IMR-90 (cell line): ENCODE results near the gene CHRNA5. TPM values are rescaled to one million over a fixed set of nuclear protein-coding genes. Genes with fewer than 3 reads are reported as not detected.

Experiments
- ATAC-seq: fragments of 200-7000 bp; cut with Tn5 transposase; 2 replicates; pipeline ENCODE4 v1.9.1; 2020; ENCODE audit warnings: low read depth, mild to moderate bottlenecking, moderate library complexity
- BruUV-seq: library from RNA; stranded (reverse); fragments of 400-500 nt; replicated peaks from 2 replicates; lab custom pipeline; 2021; lab: Mats Ljungman, UMichigan
- CTCF ChIA-PET: fragments of 300-600 bp; formaldehyde crosslinking; extraction: SDS; loops from one replicate; lab custom pipeline; 2021; ENCODE audit warnings: antibody characterized with exemption; lab: Yijun Ruan, JAX
- POLR2A ChIA-PET: fragments of 300-600 bp; sonication (Branson Sonifier 250); formaldehyde crosslinking; loops from one replicate; lab custom pipeline; 2022; ENCODE audit warnings: antibody characterized with exemption; ENCODE audit not compliant: unreplicated experiment; lab: Charles Lee
- DNase-seq: peaks from one replicate; pipeline ENCODE4 v3.0.0; 2013
- H2AFZ ChIP-seq: replicated peaks from 2 replicates; pipeline ENCODE3; 2013; ENCODE audit warnings: low read length, mild to moderate bottlenecking; ENCODE audit not compliant: poor library complexity
- H2AK5ac ChIP-seq: 2 replicates; pipeline ENCODE4 v1.6.1; 2013; ENCODE audit warnings: low read depth, low read length, inconsistent platforms
- H2AK9ac ChIP-seq: replicated peaks from 2 replicates; pipeline ENCODE3; 2013; ENCODE audit warnings: mild to moderate bottlenecking, low read depth, low read length, moderate library complexity; ENCODE audit not compliant: poor library complexity
- H2BK120ac ChIP-seq: 2 replicates; pipeline ENCODE4 v1.6.1; 2013; ENCODE audit warnings: low read depth, low read length, inconsistent platforms
- H2BK15ac ChIP-seq: 3 replicates; pipeline ENCODE4 v1.6.1; 2013; ENCODE audit warnings: low read depth, low read length, inconsistent platforms
- H2BK20ac ChIP-seq: 2 replicates; pipeline ENCODE4 v1.6.1; 2013; ENCODE audit warnings: low read depth, mild to moderate bottlenecking, inconsistent platforms, low read length, moderate library complexity
- H2BK5ac ChIP-seq: 2 replicates; pipeline ENCODE4 v1.6.1; 2013; ENCODE audit warnings: mild to moderate bottlenecking, low read depth, low read length, inconsistent platforms; ENCODE audit not compliant: poor library complexity, severe bottlenecking
- H3K14ac ChIP-seq: replicated peaks from 2 replicates; pipeline ENCODE4 v1.6.1; 2013; ENCODE audit warnings: low read depth, low read length, inconsistent platforms
- H3K18ac ChIP-seq: 2 replicates; pipeline ENCODE4 v1.6.1; 2013; ENCODE audit warnings: low read depth, low read length, control low read depth
- H3K23ac ChIP-seq: 2 replicates; pipeline ENCODE4 v1.6.1; 2013; ENCODE audit warnings: low read depth, low read length, inconsistent platforms
- H3K27ac ChIP-seq: 2 replicates; pipeline ENCODE4 v1.5.1; 2013; ENCODE audit warnings: mild to moderate bottlenecking, control low read depth, low read length; ENCODE audit not compliant: insufficient read depth
- H3K27me3 ChIP-seq: 2 replicates; pipeline ENCODE4 v1.6.1; 2013; ENCODE audit warnings: low read length; ENCODE audit not compliant: control insufficient read depth, insufficient read depth
- H3K36me3 ChIP-seq: 2 replicates; pipeline ENCODE4 v1.6.1; 2013; ENCODE audit warnings: low read length, mixed read lengths; ENCODE audit not compliant: control insufficient read depth, insufficient read depth
- H3K4ac ChIP-seq: 2 replicates; pipeline ENCODE4 v1.6.1; 2013; ENCODE audit warnings: low read depth, low read length, inconsistent platforms
- H3K4me1 ChIP-seq: 2 replicates; pipeline ENCODE4 v1.6.1; 2013; ENCODE audit warnings: low read length, mixed read lengths; ENCODE audit not compliant: control insufficient read depth, insufficient read depth
- H3K4me2 ChIP-seq: 2 replicates; pipeline ENCODE4 v1.6.1; 2013; ENCODE audit warnings: low read depth, mild to moderate bottlenecking, control low read depth, low read length, moderate library complexity
- H3K4me3 ChIP-seq: 2 replicates; pipeline ENCODE4 v1.5.1; 2013; ENCODE audit warnings: low read depth, mild to moderate bottlenecking, control low read depth, low read length, moderate library complexity; ENCODE audit not compliant: insufficient read depth
- H3K56ac ChIP-seq: 2 replicates; pipeline ENCODE4 v1.6.1; 2013; ENCODE audit warnings: low read length, inconsistent platforms; ENCODE audit not compliant: insufficient read depth; ENCODE audit errors: extremely low read depth
- H3K79me1 ChIP-seq, 2 experiments: 2 replicates each; pipeline ENCODE4 v1.6.1; 2013; ENCODE audit warnings: low read length in 2 of 2, inconsistent platforms in 1 of 2, low read depth in 1 of 2
- H3K9ac ChIP-seq: 2 replicates; pipeline ENCODE4 v1.6.1; 2013; ENCODE audit warnings: low read depth, low read length, control low read depth
- H3K9me1 ChIP-seq: 2 replicates; pipeline ENCODE4 v1.6.1; 2013; ENCODE audit warnings: low read length, inconsistent platforms; ENCODE audit not compliant: insufficient read depth
- H3K9me3 ChIP-seq: 2 replicates; pipeline ENCODE4 v1.6.1; 2013; ENCODE audit warnings: low read length; ENCODE audit not compliant: control insufficient read depth, insufficient read depth
- H4K20me1 ChIP-seq: 2 replicates; pipeline ENCODE4 v1.6.1; 2013; ENCODE audit warnings: low read length, inconsistent platforms; ENCODE audit not compliant: insufficient read depth
- H4K5ac ChIP-seq: 2 replicates; pipeline ENCODE4 v1.6.1; 2013; ENCODE audit warnings: mild to moderate bottlenecking, low read depth, low read length, control low read depth
- H4K8ac ChIP-seq, 2 experiments: 2 replicates each; pipeline ENCODE4 v1.6.1; 2013; ENCODE audit warnings: low read depth in 2 of 2, low read length in 2 of 2, control low read depth in 1 of 2, inconsistent platforms in 1 of 2
- H4K91ac ChIP-seq: 2 replicates; pipeline ENCODE4 v1.6.1; 2013; ENCODE audit warnings: low read depth, low read length, inconsistent platforms; ENCODE audit not compliant: insufficient read depth
- MAZ ChIP-seq: IDR thresholded peaks from 2 replicates; pipeline ENCODE4 v1.6.1; 2012; ENCODE audit warnings: low read depth, mild to moderate bottlenecking, low read length, improper control_type of control experiment, moderate library complexity, borderline replicate concordance
- NFE2L2 ChIP-seq: fragments of 150-350 bp; IDR thresholded peaks from 2 replicates; pipeline ENCODE4 v1.6.1; 2016; ENCODE audit warnings: low read depth, mild to moderate bottlenecking, low read length
- WGBS, 2 experiments: methylation state at CpG; one replicate each; pipeline versions ENCODE4 v1.1.5 to v1.1.7; 2013; ENCODE audit warnings: missing lambda C conversion rate in 2 of 2; ENCODE audit not compliant: insufficient read length in 1 of 2; ENCODE audit errors: extremely low coverage in 2 of 2; 5-methylcytosine and 5-hydroxymethylcytosine counted together
- dilution Hi-C: fragments of 300-500 bp; cut with HindIII; formaldehyde crosslinking; loops from one replicate; pipeline ENCODE4 v1.14.3; 2018; ENCODE audit warnings: low sequenced_read_pairs; ENCODE audit not compliant: unreplicated experiment
- in situ Hi-C: fragments of 300-500 bp; cut with MboI; formaldehyde crosslinking; loops from 3 replicates; pipeline ENCODE4 v1.14.3; 2019; ENCODE audit warnings: low sequenced_read_pairs, inconsistent platforms, mixed read lengths
- intact Hi-C: fragments of 100-400 bp; cut with micrococcal nuclease; formaldehyde crosslinking; loops from 2 replicates; pipeline ENCODE4 v1.10.0; 2022
- polyA plus RNA-seq, 3 experiments: library from polyadenylated mRNA; depleted of rRNA; stranded (reverse); fragments of >200 nt; gene quantifications; 2 replicates each; pipeline ENCODE4 v1.2.3, GENCODE V29; 2012; ENCODE audit warnings: low replicate concordance in 1 of 3
- total RNA-seq: library from RNA; depleted of rRNA; stranded (reverse); fragments of >200 nt; gene quantifications from 2 replicates; pipeline ENCODE4 v1.2.3, GENCODE V29; 2012

The CHRNA5 gene
- total and polyA plus RNA-seq, 2 of the 4 experiments (the other 2 are of a cell fraction) = 0.54 to 0.94 TPM

GRCh38 chr15:78637776-78638435 lies 72.6 kb downstream of the CHRNA5 start:
- CTCF ChIA-PET = interaction anchor here (1.0 kb wide), 1 partner anchor 14 kb away, joined by 3 read pairs; no protein-coding TSS in a partner anchor
- dilution Hi-C loops (no loop called here), in situ Hi-C loops (no loop called here), intact Hi-C loops (loop anchor here (1.0 to 5.0 kb wide), 3 partner anchors 71 to 546 kb away; no protein-coding TSS in a partner anchor)
- H2AK5ac ChIP-seq = no peak overlapping the region
- no peak overlapping the region for H2BK120ac ChIP-seq
- H3K4ac ChIP-seq = no peak overlapping the region
- H3K9me3 ChIP-seq = peaks cover 5% of the 10 kb centered on the region
- H3K4me2 ChIP-seq = no peak overlapping the region
- no peak overlapping the region for H2BK20ac ChIP-seq
- H4K8ac ChIP-seq = no peak overlapping the region
- TF ChIP-seq MAZ (no peak), NFE2L2 (no peak)
- no peak overlapping the region for H3K27ac ChIP-seq
- H3K27me3 ChIP-seq = peaks cover 50% of the 10 kb centered on the region
- no peak overlapping the region for H2AK9ac ChIP-seq
- no peak overlapping the region for H2BK5ac ChIP-seq
- H4K91ac ChIP-seq = no peak overlapping the region
- H3K18ac ChIP-seq = no peak overlapping the region
- DNase-seq = no peak
- no peak overlapping the region for H3K14ac ChIP-seq
- H2BK15ac ChIP-seq = no peak overlapping the region
- no peak overlapping the region for H3K9ac ChIP-seq
- BruUV-seq = no TSS peak
- no peaks in the 10 kb centered on the region for H3K4me1 ChIP-seq
- 70% methylated on average over 3 of the region's 4 CpGs; no CpG with 5 or more reads in 1 of the 2 experiments for WGBS, 2 experiments
- POLR2A ChIA-PET = no interaction called here
- H3K4me3 ChIP-seq = no peak overlapping the region
- H4K5ac ChIP-seq = no peak overlapping the region
- no peak overlapping the region for H3K56ac ChIP-seq
- H3K36me3 ChIP-seq = no peaks in the 10 kb centered on the region
- no peaks in the 10 kb centered on the region for H3K79me1 ChIP-seq
- H3K23ac ChIP-seq = no peak overlapping the region
- H3K9me1 ChIP-seq = no peaks in the 10 kb centered on the region
- no peak overlapping the region for H2AFZ ChIP-seq
- no peak for ATAC-seq
- H4K20me1 ChIP-seq = no peaks in the 10 kb centered on the region
